ENCODE data around the gene TSPAN12. TPM values are rescaled to one million over a fixed set of nuclear protein-coding genes. Genes with fewer than 3 reads are reported as not detected.
A peak's percentile ranks its signal among the peaks of the same experiment; 100 is the strongest.

Gene TSPAN12
- polyA plus RNA-seq, 1 experiment, result 6.9 TPM

DNA sequence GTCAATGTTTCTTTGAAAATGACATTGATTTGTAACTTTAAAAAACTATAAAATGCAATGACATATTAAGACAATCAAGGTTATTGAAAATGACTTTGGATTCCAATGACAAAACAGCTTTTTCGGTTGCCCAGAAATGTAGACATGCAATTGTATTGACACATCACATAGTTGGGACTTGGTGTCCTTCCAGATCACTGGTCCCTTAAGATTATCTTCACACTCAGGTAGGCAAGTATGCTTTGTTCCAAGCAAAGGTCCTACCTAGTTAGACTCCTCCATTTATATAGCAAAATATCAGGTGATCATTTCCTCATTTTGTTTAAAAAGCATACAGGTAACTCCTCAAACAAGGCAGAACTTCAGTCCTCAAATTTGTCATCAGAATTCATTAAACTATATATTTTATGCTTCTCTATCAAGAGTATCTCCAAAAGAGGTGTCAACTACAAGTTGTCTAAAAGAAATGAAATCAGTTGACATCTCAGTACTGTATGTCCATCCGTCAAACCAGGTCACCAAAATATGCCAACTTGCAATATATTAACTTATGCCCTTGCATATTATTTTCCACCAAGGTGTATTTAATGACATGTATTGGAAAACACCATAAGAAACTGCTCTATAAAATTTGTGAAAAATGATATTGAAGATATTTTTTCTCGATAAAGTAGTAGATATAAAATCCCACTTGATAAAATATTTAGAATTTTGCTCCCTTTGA is 64.6 kb downstream of the TSPAN12 start:
- Histone ChIP-seq H3K9me3 (ENCODE audit: control insufficient read depth, insufficient read depth, low read length) (no peaks in the 10 kb centered on the region), H3K4me3 (ENCODE audit: low read depth, low read length) (no peak overlapping the region), H3K27me3 (ENCODE audit: control insufficient read depth, insufficient read depth, low read length) (no peaks in the 10 kb centered on the region), H3K27ac (ENCODE audit: low read depth, low read length) (no peak overlapping the region)
- no peak for DNase-seq (ENCODE audit: low read depth, low spot score)
- TF ChIP-seq, protein P1, sequence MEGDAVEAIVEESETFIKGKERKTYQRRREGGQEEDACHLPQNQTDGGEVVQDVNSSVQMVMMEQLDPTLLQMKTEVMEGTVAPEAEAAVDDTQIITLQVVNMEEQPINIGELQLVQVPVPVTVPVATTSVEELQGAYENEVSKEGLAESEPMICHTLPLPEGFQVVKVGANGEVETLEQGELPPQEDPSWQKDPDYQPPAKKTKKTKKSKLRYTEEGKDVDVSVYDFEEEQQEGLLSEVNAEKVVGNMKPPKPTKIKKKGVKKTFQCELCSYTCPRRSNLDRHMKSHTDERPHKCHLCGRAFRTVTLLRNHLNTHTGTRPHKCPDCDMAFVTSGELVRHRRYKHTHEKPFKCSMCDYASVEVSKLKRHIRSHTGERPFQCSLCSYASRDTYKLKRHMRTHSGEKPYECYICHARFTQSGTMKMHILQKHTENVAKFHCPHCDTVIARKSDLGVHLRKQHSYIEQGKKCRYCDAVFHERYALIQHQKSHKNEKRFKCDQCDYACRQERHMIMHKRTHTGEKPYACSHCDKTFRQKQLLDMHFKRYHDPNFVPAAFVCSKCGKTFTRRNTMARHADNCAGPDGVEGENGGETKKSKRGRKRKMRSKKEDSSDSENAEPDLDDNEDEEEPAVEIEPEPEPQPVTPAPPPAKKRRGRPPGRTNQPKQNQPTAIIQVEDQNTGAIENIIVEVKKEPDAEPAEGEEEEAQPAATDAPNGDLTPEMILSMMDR (IDR thresholded peaks at IDR 0.05; ENCODE audit: low read depth, low read length), result no peak
- POLR2A ChIA-PET, result no interaction called here
- CTCF ChIA-PET, result interaction anchor here (0.8 to 3.9 kb wide), 20 partner anchors 8 to 1201 kb away, joined by 3 to 58 read pairs (median 4); partner anchors contain the start of gene TSPAN12

- CTCF ChIA-PET, result interaction anchor here (0.8 to 3.9 kb wide), 56 partner anchors 8 to 1201 kb away, joined by 3 to 58 read pairs (median 4); partner anchors contain the start of gene TSPAN12
- Histone ChIP-seq H3K4me3 (ENCODE audit: low read depth, low read length) (no peak overlapping the region), H3K27me3 (ENCODE audit: control insufficient read depth, insufficient read depth, low read length) (no peaks in the 10 kb centered on the region), H3K27ac (ENCODE audit: low read depth, low read length) (no peak overlapping the region), H3K9me3 (ENCODE audit: control insufficient read depth, insufficient read depth, low read length) (no peaks in the 10 kb centered on the region)
- POLR2A ChIA-PET, result no interaction called here
- DNase-seq (ENCODE audit: low read depth, low spot score), result no peak
- TF ChIP-seq, protein P1 (IDR thresholded peaks at IDR 0.05; ENCODE audit: low read depth, low read length), result no peak
Observed at GRCh38 chr7:120792861-120793130, 65.1 kb downstream of the TSPAN12 start.

DNA sequence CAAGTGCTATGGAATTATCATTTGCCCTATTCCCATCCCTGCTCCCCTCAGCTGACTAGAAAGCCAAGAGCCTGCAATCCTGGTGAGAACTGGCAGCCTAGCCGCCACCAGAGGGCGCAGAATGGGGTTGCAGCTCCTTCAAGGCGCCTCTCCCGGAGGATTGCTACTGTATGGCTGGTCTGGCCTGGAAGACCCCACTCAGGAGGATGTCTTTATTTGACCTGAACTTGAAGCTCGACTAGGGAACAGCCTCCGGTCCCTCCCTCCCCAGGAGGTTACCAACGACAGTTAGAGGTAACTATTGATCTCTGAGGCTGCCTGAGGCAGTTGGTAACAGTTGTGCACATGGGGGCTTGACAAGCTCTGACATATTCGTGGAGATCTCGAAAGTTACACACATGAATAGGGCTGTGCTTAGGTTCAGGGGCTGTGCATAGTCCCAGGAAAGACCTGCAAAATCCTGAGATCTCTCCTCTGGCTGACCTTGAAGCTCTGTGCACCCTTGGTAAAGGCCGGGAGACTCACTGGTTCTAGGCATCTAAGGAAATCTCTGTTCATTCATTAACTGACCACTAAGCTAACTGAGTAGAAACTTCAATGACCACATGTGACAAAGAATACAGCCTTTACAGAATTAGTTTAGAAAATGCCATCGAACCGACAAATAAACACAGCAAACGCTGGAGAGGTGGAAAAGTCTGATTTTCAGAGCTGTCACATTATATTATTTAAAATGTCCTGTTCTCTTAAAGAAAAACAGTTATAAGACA is 65.7 kb downstream of the TSPAN12 start:
- TF ChIP-seq, protein P1 (IDR thresholded peaks at IDR 0.05; ENCODE audit: low read depth, low read length), result peak; percentile 95
- POLR2A ChIA-PET, result interaction anchor here (0.7 kb wide), 1 partner anchor 158 kb away, joined by 4 read pairs; the partner anchor contains the start of gene ING3

DNA sequence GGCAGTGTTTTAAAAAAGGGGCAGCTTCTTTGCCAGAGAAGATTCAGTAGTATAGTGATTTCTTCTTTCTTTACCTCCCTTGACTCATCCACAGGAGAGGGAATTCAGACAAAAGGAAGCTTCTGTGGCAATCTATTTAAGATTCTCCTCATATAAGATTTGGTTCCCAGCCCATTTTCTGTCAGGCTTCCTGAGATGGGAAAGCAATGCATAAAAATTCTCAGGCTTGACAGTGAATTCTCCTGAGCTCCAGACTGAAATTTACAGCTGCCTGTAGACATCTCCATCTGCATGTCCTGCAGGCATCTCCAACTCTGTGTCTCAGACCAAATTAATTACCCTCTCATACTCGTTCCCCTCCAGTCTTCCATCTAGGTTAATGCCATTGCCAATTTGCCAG is 72.8 kb downstream of the TSPAN12 start:
- Histone ChIP-seq H3K9me3 (ENCODE audit: control insufficient read depth, insufficient read depth, low read length) (no peaks in the 10 kb centered on the region), H3K27me3 (ENCODE audit: control insufficient read depth, insufficient read depth, low read length) (no peaks in the 10 kb centered on the region), H3K27ac (ENCODE audit: low read depth, low read length) (no peak overlapping the region), H3K4me3 (ENCODE audit: low read depth, low read length) (no peak overlapping the region)
- POLR2A ChIA-PET, result no interaction called here
- no peak for DNase-seq (ENCODE audit: low read depth, low spot score)
- CTCF ChIA-PET, result interaction anchor here (0.7 to 2.5 kb wide), 4 partner anchors 8 to 323 kb away, joined by 3 to 13 read pairs (median 4); no protein-coding TSS in a partner anchor
- TF ChIP-seq, protein P1 (IDR thresholded peaks at IDR 0.05; ENCODE audit: low read depth, low read length), result no peak

More for the DNA sequence above, 65.7 kb downstream of the TSPAN12 start:
- Histone ChIP-seq H3K4me3 (ENCODE audit: low read depth, low read length) (no peak overlapping the region), H3K27me3 (ENCODE audit: control insufficient read depth, insufficient read depth, low read length) (no peaks in the 10 kb centered on the region), H3K27ac (ENCODE audit: low read depth, low read length) (no peak overlapping the region), H3K9me3 (ENCODE audit: control insufficient read depth, insufficient read depth, low read length) (no peaks in the 10 kb centered on the region)
- DNase-seq (ENCODE audit: low read depth, low spot score), result peak; percentile 29
- CTCF ChIA-PET, result interaction anchor here (0.5 to 3.9 kb wide), 74 partner anchors 7 to 1202 kb away, joined by 3 to 58 read pairs (median 3); partner anchors contain the start of gene TSPAN12

DNA sequence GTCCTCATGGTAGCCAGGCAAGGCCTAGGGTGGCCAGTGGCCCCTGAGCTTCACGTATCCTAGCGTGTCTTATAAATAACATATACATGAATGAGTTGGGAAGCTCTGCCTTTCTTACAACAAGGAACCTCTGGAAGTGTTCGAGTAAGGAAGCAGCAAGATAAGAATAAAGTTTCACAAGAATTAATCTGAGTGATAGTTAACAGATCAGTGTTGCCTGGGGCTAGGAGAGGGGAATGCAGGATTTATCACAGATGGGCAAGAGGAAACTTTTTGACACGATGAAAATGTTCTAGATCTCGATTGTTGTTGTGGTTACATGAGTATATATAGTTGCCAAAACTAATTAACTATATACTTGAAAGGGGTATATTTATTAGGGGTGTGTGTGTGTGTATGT is 74.2 kb downstream of the TSPAN12 start:
- H3K27ac ChIP-seq (ENCODE audit: low read depth, low read length), result no peak overlapping the region
- TF ChIP-seq, protein P1 (IDR thresholded peaks at IDR 0.05; ENCODE audit: low read depth, low read length), result no peak
- ChIA-PET POLR2A (no interaction called here), CTCF (interaction anchor here (1.9 kb wide), 1 partner anchor 8 kb away, joined by 19 read pairs; no protein-coding TSS in a partner anchor)
- H3K9me3 ChIP-seq (ENCODE audit: control insufficient read depth, insufficient read depth, low read length), result no peaks in the 10 kb centered on the region
- H3K4me3 ChIP-seq (ENCODE audit: low read depth, low read length), result no peak overlapping the region
- H3K27me3 ChIP-seq (ENCODE audit: control insufficient read depth, insufficient read depth, low read length), result no peaks in the 10 kb centered on the region
- DNase-seq (ENCODE audit: low read depth, low spot score), result no peak
